Mucosa of rectum (tissue), 2 donors: ENCODE results near the gene VEGFA.

Experiments used
- H3K27ac ChIP-seq, 2 donors: one replicate each; pipeline ENCODE4 v1.7.0; 2013; ENCODE audit warnings: inconsistent platforms in 2 of 2, low read depth in 2 of 2, low read length in 2 of 2
- H3K27me3 ChIP-seq, 2 donors: one replicate each; pipeline ENCODE4 v1.7.0; 2013; ENCODE audit warnings: low read length in 2 of 2; ENCODE audit not compliant: control insufficient read depth in 2 of 2, insufficient read depth in 2 of 2
- H3K36me3 ChIP-seq, 2 donors: one replicate each; pipeline ENCODE4 v1.7.0; 2013; ENCODE audit warnings: low read length in 2 of 2; ENCODE audit not compliant: control insufficient read depth in 2 of 2, insufficient read depth in 2 of 2
- H3K4me1 ChIP-seq, 2 donors: one replicate each; pipeline ENCODE4 v1.7.0; 2013; ENCODE audit warnings: low read length in 2 of 2, mild to moderate bottlenecking in 1 of 2; ENCODE audit not compliant: control insufficient read depth in 2 of 2, insufficient read depth in 2 of 2
- H3K4me3 ChIP-seq, 2 donors: one replicate each; pipeline ENCODE4 v1.7.0; 2013; ENCODE audit warnings: low read length in 2 of 2
- H3K9ac ChIP-seq, 2 donors: one replicate each; pipeline ENCODE4 v1.7.0; 2013; ENCODE audit warnings: low read length in 2 of 2, low read depth in 1 of 2, mild to moderate bottlenecking in 1 of 2
- H3K9me3 ChIP-seq, 2 donors: one replicate each; pipeline ENCODE4 v1.7.0; 2013; ENCODE audit warnings: low read length in 2 of 2; ENCODE audit not compliant: control insufficient read depth in 2 of 2
- donor health status: healthy.
- donor health status: Normal muscosa, but diverticular disease.

VEGFA gene

GRCh38 chr6:43779852-43780236 is 9.8 kb downstream of the VEGFA start:
- H3K27ac ChIP-seq: no peak overlapping the region
- H3K9ac ChIP-seq: no peak overlapping the region
- no peak overlapping the region for H3K4me3 ChIP-seq
- peaks cover 70 to 78% of the 10 kb centered on the region in 2 donors for H3K36me3 ChIP-seq
- no peaks in the 10 kb centered on the region for H3K27me3 ChIP-seq
- H3K4me1 ChIP-seq: peaks cover 8 to 14% of the 10 kb centered on the region in 2 donors
- H3K9me3 ChIP-seq: no peaks in the 10 kb centered on the region

- H3K36me3 ChIP-seq: peaks cover 74 to 82% of the 10 kb centered on the region in 2 donors
- H3K4me1 ChIP-seq: peaks cover 3 to 9% of the 10 kb centered on the region in 2 donors
Observed at GRCh38 chr6:43780293-43780692, 10.3 kb downstream of the VEGFA start.

GRCh38 chr6:43780941-43781928 is 11.2 kb downstream of the VEGFA start:
- H3K9ac ChIP-seq: no peak overlapping the region
- H3K9me3 ChIP-seq: no peaks in the 10 kb centered on the region
- no peak overlapping the region for H3K4me3 ChIP-seq
- peaks cover under 1 to 2% of the 10 kb centered on the region in 2 donors for H3K4me1 ChIP-seq
- no peak overlapping the region for H3K27ac ChIP-seq
- H3K36me3 ChIP-seq: peaks cover 77 to 83% of the 10 kb centered on the region in 2 donors
- no peaks in the 10 kb centered on the region for H3K27me3 ChIP-seq

More at GRCh38 chr6:43780293-43780692, 10.3 kb downstream of the VEGFA start:
- Histone ChIP-seq H3K4me3 (no peak overlapping the region), H3K27me3 (no peaks in the 10 kb centered on the region), H3K27ac (no peak overlapping the region), H3K9ac (no peak overlapping the region), H3K9me3 (no peaks in the 10 kb centered on the region)

GRCh38 chr6:43781941-43782704 is 12.1 kb downstream of the VEGFA start:
- H3K27ac ChIP-seq: no peak overlapping the region
- no peaks in the 10 kb centered on the region for H3K9me3 ChIP-seq
- H3K36me3 ChIP-seq: peaks cover 68 to 76% of the 10 kb centered on the region in 2 donors
- no peaks in the 10 kb centered on the region for H3K27me3 ChIP-seq
- H3K4me1 ChIP-seq: no peaks in the 10 kb centered on the region
- H3K9ac ChIP-seq: no peak overlapping the region
- no peak overlapping the region for H3K4me3 ChIP-seq

GRCh38 chr6:43782764-43783513 is 12.9 kb downstream of the VEGFA start:
- Histone ChIP-seq H3K4me1 (no peaks in the 10 kb centered on the region), H3K4me3 (no peak overlapping the region), H3K9ac (no peak overlapping the region), H3K27me3 (no peaks in the 10 kb centered on the region), H3K27ac (no peak overlapping the region), H3K36me3 (peaks cover 60 to 68% of the 10 kb centered on the region in 2 donors), H3K9me3 (no peaks in the 10 kb centered on the region)

GRCh38 chr6:43784049-43784855 is 14.2 kb downstream of the VEGFA start:
- Histone ChIP-seq H3K36me3 (peaks cover 47 to 55% of the 10 kb centered on the region in 2 donors), H3K4me1 (no peaks in the 10 kb centered on the region), H3K9ac (no peak overlapping the region), H3K9me3 (no peaks in the 10 kb centered on the region), H3K4me3 (no peak overlapping the region), H3K27me3 (no peaks in the 10 kb centered on the region), H3K27ac (no peak overlapping the region)

GRCh38 chr6:43785220-43785752 is 15.3 kb downstream of the VEGFA start:
- no peaks in the 10 kb centered on the region for H3K27me3 ChIP-seq
- H3K9me3 ChIP-seq: no peaks in the 10 kb centered on the region

GRCh38 chr6:43785904-43786303 is 15.9 kb downstream of the VEGFA start:
- Histone ChIP-seq H3K36me3 (peaks cover 35 to 42% of the 10 kb centered on the region in 2 donors), H3K9ac (no peak overlapping the region), H3K27ac (no peak overlapping the region), H3K27me3 (no peaks in the 10 kb centered on the region), H3K4me1 (no peaks in the 10 kb centered on the region), H3K9me3 (no peaks in the 10 kb centered on the region), H3K4me3 (no peak overlapping the region)

More at GRCh38 chr6:43785220-43785752, 15.3 kb downstream of the VEGFA start:
- H3K27ac ChIP-seq: no peak overlapping the region
- H3K4me1 ChIP-seq: no peaks in the 10 kb centered on the region
- no peak overlapping the region for H3K4me3 ChIP-seq
- no peak overlapping the region for H3K9ac ChIP-seq
- peaks cover 39 to 46% of the 10 kb centered on the region in 2 donors for H3K36me3 ChIP-seq
